Measurements from ENCODE around the gene MDH2.

- TF ChIP-seq CTCF (IDR thresholded peaks at IDR 0.05) (no peak), POLR2AphosphoS5 (IDR thresholded peaks at IDR 0.05) (no peak), POLR2A (IDR thresholded peaks at IDR 0.05) (no peak)
Measured at GRCh38 chr7:76076995-76077394, 29.1 kb downstream of the MDH2 start.
